Vagina (tissue), 2 donors: ENCODE data around the gene ZNF423.

ENCODE experiments used
- POLR2AphosphoS5 ChIP-seq, 2 donors: sonication (generic); formaldehyde crosslinking; IDR thresholded peaks; one replicate each; pipeline ENCODE4 v1.9.0; 2017; ENCODE audit warnings: antibody characterized with exemption in 2 of 2, mild to moderate bottlenecking in 2 of 2, low read depth in 1 of 2; ENCODE audit not compliant: insufficient read depth in 1 of 2
- TF ChIP-seq, protein P1 (sequence below), 3 experiments: fragments of 450-650 bp in 2 of 3; fragments of 200-600 bp in 1 of 3; sonication (generic) in 1 of 3; IDR thresholded peaks; one replicate each; pipeline ENCODE4 v1.5.1; 2017 to 2019; ENCODE audit warnings: antibody characterized with exemption in 3 of 3, mild to moderate bottlenecking in 2 of 3, moderate library complexity in 2 of 3

DNA sequence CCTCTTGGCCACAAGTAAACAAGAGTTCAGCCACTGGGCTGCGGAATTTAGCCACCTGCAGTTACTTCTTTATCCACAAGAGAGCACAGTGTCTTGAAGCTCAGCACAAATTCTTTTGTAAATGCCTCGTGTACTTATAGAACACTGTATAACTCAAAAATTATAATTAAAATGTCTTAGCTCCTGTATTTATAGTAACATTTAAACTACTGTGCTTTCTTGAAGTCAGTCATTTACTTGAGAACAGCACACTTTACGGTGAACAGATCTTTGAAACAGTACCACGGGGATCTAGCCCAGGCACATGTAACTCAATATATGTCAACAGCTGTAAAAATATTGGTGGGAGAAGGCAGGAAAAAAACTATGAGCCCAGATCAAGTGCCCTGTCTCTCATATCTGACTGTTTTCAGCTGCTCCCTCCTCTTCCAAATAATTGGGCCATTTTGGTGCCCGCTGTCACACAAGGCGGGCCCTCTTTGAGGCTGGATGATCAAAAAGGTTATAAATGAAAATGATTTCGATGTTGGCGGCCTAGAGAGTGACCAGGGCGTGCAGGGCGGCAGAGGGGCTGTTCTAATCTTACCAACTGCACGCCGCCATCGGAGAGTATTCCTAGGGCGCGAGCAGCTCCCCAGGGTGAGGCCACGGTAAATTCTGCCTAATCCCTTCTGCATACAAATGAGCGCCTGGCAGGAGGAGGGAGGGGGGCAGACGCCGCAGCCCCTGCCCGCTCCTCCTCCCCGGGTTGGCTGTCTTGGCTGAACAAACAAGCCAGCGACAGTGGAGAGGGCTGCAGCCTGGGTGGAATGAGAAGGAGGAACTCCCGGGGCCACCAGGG, 299.1 kb downstream of the ZNF423 start:
- TF ChIP-seq, protein P1, sequence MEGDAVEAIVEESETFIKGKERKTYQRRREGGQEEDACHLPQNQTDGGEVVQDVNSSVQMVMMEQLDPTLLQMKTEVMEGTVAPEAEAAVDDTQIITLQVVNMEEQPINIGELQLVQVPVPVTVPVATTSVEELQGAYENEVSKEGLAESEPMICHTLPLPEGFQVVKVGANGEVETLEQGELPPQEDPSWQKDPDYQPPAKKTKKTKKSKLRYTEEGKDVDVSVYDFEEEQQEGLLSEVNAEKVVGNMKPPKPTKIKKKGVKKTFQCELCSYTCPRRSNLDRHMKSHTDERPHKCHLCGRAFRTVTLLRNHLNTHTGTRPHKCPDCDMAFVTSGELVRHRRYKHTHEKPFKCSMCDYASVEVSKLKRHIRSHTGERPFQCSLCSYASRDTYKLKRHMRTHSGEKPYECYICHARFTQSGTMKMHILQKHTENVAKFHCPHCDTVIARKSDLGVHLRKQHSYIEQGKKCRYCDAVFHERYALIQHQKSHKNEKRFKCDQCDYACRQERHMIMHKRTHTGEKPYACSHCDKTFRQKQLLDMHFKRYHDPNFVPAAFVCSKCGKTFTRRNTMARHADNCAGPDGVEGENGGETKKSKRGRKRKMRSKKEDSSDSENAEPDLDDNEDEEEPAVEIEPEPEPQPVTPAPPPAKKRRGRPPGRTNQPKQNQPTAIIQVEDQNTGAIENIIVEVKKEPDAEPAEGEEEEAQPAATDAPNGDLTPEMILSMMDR (IDR thresholded peaks at IDR 0.05) = peak in 1 of 3 experiments; percentile 14
- no peak for TF ChIP-seq POLR2AphosphoS5 (IDR thresholded peaks at IDR 0.05; ENCODE audit: insufficient read depth in 1 of 2, low read depth in 1 of 2)
